Lung (tissue), 12 donors: ENCODE measurements around the gene HYLS1. TPM values are rescaled to one million over a fixed set of nuclear protein-coding genes. Genes with fewer than 3 reads are reported as not detected.

Experiments used
- ATAC-seq: fragments of 200-7000 bp; cut with Tn5 transposase; one replicate; pipeline ENCODE4 v1.9.1; 2020; ENCODE audit warnings: moderate number of reproducible peaks; ENCODE audit not compliant: insufficient read depth, low FRiP score
- DNase-seq, 3 donors: peaks; one replicate each; pipeline ENCODE4 v3.0.0-alpha.2; 2013 to 2017
- H3K27ac ChIP-seq, 2 donors: one replicate each; pipeline ENCODE4 v1.5.1; 2013; ENCODE audit warnings: mild to moderate bottlenecking in 2 of 2, moderate library complexity in 2 of 2, control low read depth in 1 of 2, inconsistent platforms in 1 of 2, low read depth in 1 of 2, low read length in 1 of 2
- H3K27me3 ChIP-seq, 3 donors: one replicate each; pipeline ENCODE4 v1.5.1; 2013; ENCODE audit warnings: low read length in 2 of 3; ENCODE audit not compliant: control insufficient read depth in 3 of 3, insufficient read depth in 3 of 3
- H3K36me3 ChIP-seq, 4 donors: one replicate each; pipeline ENCODE4 v1.5.1; 2013; ENCODE audit warnings: low read length in 4 of 4, mild to moderate bottlenecking in 1 of 4, moderate library complexity in 1 of 4; ENCODE audit not compliant: control insufficient read depth in 4 of 4, insufficient read depth in 4 of 4
- H3K4me1 ChIP-seq, 5 donors: one replicate each; pipeline ENCODE4 v1.5.1; 2013; ENCODE audit warnings: low read length in 5 of 5, mild to moderate bottlenecking in 2 of 5, moderate library complexity in 1 of 5; ENCODE audit not compliant: control insufficient read depth in 5 of 5, insufficient read depth in 5 of 5
- H3K4me3 ChIP-seq: one replicate; pipeline ENCODE4 v1.5.1; 2013; ENCODE audit warnings: mild to moderate bottlenecking, control low read depth, moderate library complexity
- H3K9ac ChIP-seq, 2 donors: one replicate each; pipeline ENCODE4 v1.5.1; 2013; ENCODE audit warnings: low read length in 2 of 2, control low read depth in 1 of 2; ENCODE audit not compliant: insufficient read depth in 1 of 2
- H3K9me3 ChIP-seq, 4 donors: one replicate each; pipeline ENCODE4 v1.5.1; 2013; ENCODE audit warnings: low read length in 3 of 4, mild to moderate bottlenecking in 1 of 4, moderate library complexity in 1 of 4; ENCODE audit not compliant: control insufficient read depth in 4 of 4, insufficient read depth in 3 of 4
- WGBS, 2 donors: extraction: QIAGEN DNeasy Blood & Tissue Kit; methylation state at CpG; one replicate each; pipeline ENCODE4 v1.1.7; 2013; 5-methylcytosine and 5-hydroxymethylcytosine counted together
- polyA plus RNA-seq, 2 donors: library from polyadenylated mRNA; stranded (reverse); fragments of 200-250 nt; gene quantifications; one replicate each; pipeline ENCODE4 v1.2.1, GENCODE V29; 2013
- total RNA-seq, 2 donors: library from RNA; depleted of rRNA in 1 of 2; stranded (reverse); fragments of >200 nt in 1 of 2; gene quantifications; one replicate each; pipeline ENCODE4 v1.2.1, GENCODE V29; 2014 to 2021
- TF ChIP-seq, protein P1 (sequence below): IDR thresholded peaks from 2 replicates; pipeline ENCODE4 v1.5.1; 2012; ENCODE audit warnings: mild to moderate bottlenecking; ENCODE audit errors: control extremely low read depth, extremely low read depth
- donor health status: control.
- donor health status: control.
- donor health status: Bipolar disorder and iron deficiency.
- donor health status: healthy.
- donor health status: DM: yes; HTN: yes; CAD: no.

HYLS1 gene
- total and polyA plus RNA-seq, 4 donors: 1.5 to 2.6 (median 2.0) TPM

DNA sequence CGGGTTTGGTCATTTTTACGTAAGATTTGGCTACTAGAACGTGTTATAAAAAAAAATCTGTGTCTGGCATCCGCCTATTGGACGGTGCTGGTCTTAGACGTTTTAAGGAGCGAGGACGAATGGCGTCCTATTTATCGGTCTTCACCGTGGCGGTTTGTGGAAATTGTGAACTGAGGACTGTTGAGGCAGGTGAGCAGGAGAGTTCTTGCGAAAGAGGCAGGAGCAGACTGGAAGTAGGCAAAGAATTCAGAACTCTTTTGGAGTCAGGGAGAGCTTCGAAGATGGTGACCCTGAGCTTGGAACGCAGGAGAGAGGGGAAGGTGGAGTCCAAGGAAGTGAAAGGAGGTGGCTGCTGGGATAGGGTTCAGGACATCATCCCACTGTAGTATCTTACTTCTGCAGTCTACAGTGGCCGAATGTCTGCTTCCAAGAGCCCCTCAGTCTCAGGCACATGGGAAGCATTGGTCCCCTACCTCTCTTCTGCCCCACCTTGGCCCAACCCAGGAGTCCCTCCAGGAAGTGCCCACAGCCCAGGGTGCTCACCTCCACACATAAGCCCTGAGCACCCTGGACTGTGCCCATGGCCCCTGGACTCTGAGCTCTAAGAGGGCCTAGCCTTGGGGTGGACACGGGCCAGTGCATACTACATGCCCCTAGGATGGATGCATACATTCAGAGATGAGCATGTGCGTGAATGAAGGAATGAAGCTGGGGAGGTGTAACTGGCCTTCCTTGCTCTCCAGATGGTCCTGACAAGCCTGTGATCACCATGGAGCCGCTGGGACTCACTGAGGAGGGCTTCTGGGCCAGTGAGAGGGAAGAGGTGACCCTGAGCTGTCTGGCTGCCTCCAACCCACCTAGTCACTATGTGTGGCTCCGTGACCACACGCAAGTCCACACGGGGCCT lies 62.1 kb downstream of the HYLS1 start:
- H3K4me1 ChIP-seq: peaks cover 3 to 23% (median 8%) of the 10 kb centered on the region in 5 donors
- no peak overlapping the region for H3K9ac ChIP-seq
- H3K27ac ChIP-seq: no peak overlapping the region
- WGBS, 2 donors: 93 to 94% methylated on average over 22 of the region's 22 CpGs
- DNase-seq: no peak
- H3K27me3 ChIP-seq: peaks cover 0 to 9% (median 0%) of the 10 kb centered on the region in 3 donors
- H3K4me3 ChIP-seq: no peak overlapping the region
- no peak for ATAC-seq
- TF ChIP-seq, protein P1, sequence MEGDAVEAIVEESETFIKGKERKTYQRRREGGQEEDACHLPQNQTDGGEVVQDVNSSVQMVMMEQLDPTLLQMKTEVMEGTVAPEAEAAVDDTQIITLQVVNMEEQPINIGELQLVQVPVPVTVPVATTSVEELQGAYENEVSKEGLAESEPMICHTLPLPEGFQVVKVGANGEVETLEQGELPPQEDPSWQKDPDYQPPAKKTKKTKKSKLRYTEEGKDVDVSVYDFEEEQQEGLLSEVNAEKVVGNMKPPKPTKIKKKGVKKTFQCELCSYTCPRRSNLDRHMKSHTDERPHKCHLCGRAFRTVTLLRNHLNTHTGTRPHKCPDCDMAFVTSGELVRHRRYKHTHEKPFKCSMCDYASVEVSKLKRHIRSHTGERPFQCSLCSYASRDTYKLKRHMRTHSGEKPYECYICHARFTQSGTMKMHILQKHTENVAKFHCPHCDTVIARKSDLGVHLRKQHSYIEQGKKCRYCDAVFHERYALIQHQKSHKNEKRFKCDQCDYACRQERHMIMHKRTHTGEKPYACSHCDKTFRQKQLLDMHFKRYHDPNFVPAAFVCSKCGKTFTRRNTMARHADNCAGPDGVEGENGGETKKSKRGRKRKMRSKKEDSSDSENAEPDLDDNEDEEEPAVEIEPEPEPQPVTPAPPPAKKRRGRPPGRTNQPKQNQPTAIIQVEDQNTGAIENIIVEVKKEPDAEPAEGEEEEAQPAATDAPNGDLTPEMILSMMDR: no peak
- no peaks in the 10 kb centered on the region for H3K36me3 ChIP-seq
- H3K9me3 ChIP-seq: no peaks in the 10 kb centered on the region

DNA sequence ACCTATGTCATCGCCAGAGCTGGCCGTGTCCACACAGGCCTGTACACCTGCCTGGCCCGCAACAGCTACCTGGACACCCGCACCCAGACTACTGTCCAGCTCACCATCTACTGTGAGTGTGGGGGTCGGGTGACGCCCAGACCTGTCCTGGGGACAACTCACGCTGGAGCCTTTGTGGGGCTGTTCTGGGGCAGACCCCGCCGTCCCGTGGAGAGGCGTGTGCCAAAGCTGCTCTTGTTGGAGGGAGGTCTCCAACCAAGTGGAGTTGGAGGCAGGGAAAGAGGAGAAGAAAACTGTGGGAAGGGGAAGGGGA lies 62.7 kb downstream of the HYLS1 start:
- H3K27ac ChIP-seq: no peak overlapping the region
- DNase-seq: no peak
- no peaks in the 10 kb centered on the region for H3K9me3 ChIP-seq
- WGBS, 2 donors: 93 to 94% methylated on average over 11 of the region's 11 CpGs
- TF ChIP-seq, protein P1: no peak
- H3K4me1 ChIP-seq: peaks cover 3 to 23% (median 8%) of the 10 kb centered on the region in 5 donors
- no peak for ATAC-seq
- H3K9ac ChIP-seq: no peak overlapping the region
- H3K4me3 ChIP-seq: no peak overlapping the region
- H3K27me3 ChIP-seq: peaks cover 0 to 6% (median 0%) of the 10 kb centered on the region in 3 donors
- no peaks in the 10 kb centered on the region for H3K36me3 ChIP-seq

Other genes starting within 250 kb of the HYLS1 start
- gene ACRV1, start 206.8 kb upstream of the HYLS1 start, total RNA-seq: not detected
- not detected for gene ACRV1, start 206.8 kb upstream of the HYLS1 start, polyA plus RNA-seq
- not detected for gene PATE1, start 141.4 kb upstream of the HYLS1 start, total RNA-seq
- gene PATE1, start 141.4 kb upstream of the HYLS1 start, polyA plus RNA-seq: not detected
- gene PATE2, start 108.8 kb upstream of the HYLS1 start, total RNA-seq: not detected
- gene PATE2, start 108.8 kb upstream of the HYLS1 start, polyA plus RNA-seq: not detected
- gene PATE3, start 99.5 kb upstream of the HYLS1 start, total RNA-seq: not detected
- not detected for gene PATE3, start 99.5 kb upstream of the HYLS1 start, polyA plus RNA-seq
- gene PATE4, start 54.4 kb upstream of the HYLS1 start, total RNA-seq: not detected
- gene PATE4, start 54.4 kb upstream of the HYLS1 start, polyA plus RNA-seq: not detected
- 10 to 100 TPM in 1 of 2 donors, 1 to 10 TPM in 1; 6.9 to 11.3 TPM for gene PUS3, start 15.5 kb downstream of the HYLS1 start, total RNA-seq
- 10 to 100 TPM; 10.2 to 15.7 TPM for gene PUS3, start 15.5 kb downstream of the HYLS1 start, polyA plus RNA-seq
- under 1 TPM; 0.14 to 0.18 TPM for gene DDX25, start 16.8 kb downstream of the HYLS1 start, total RNA-seq
- gene DDX25, start 16.8 kb downstream of the HYLS1 start, polyA plus RNA-seq: under 1 TPM; 0.16 to 0.37 TPM
- gene VSIG10L2, start 58.4 kb downstream of the HYLS1 start, total RNA-seq: under 1 TPM; 0.18 to 0.43 TPM
- under 1 TPM; 0.26 to 0.33 TPM for gene VSIG10L2, start 58.4 kb downstream of the HYLS1 start, polyA plus RNA-seq
- gene CDON, start 175.2 kb downstream of the HYLS1 start, total RNA-seq: 10 to 100 TPM; 17.8 to 25.6 TPM
- 1 to 10 TPM; 1.5 to 1.9 TPM for gene CDON, start 175.2 kb downstream of the HYLS1 start, polyA plus RNA-seq